WTC11 (cell line): ENCODE measurements around the gene IFT122. TPM values are rescaled to one million over a fixed set of nuclear protein-coding genes. Genes with fewer than 3 reads are reported as not detected.

Experiments
- ATAC-seq: fragments of 200-7000 bp; cut with Tn5 transposase; 2 replicates; pipeline ENCODE4 v1.10.0; 2021; ENCODE audit warnings: mild to moderate bottlenecking, moderate library complexity
- CTCF ChIA-PET: fragments of 300-600 bp; sonication (Branson Sonifier 250); formaldehyde crosslinking; loops from one replicate; lab custom pipeline; 2021; ENCODE audit warnings: antibody characterized with exemption; lab: Charles Lee
- POLR2A ChIA-PET: fragments of 350-600 bp; sonication (Branson Sonifier 250); formaldehyde crosslinking; loops from one replicate; lab custom pipeline; 2021; ENCODE audit warnings: antibody characterized with exemption; lab: Charles Lee
- DNase-seq: peaks from one replicate; pipeline ENCODE4 v3.0.0; 2021; ENCODE audit warnings: low spot score
- H3K27ac Mint-ChIP-seq: 2 replicates; pipeline ENCODE4 v1.8.0; 2021; ENCODE audit warnings: mixed read lengths
- H3K27me3 Mint-ChIP-seq: 2 replicates; pipeline ENCODE4 v1.8.0; 2021; ENCODE audit warnings: low read depth, mild to moderate bottlenecking, moderate library complexity, mixed read lengths
- H3K36me3 Mint-ChIP-seq: 2 replicates; pipeline ENCODE4 v1.8.0; 2021; ENCODE audit warnings: mixed read lengths
- H3K4me1 Mint-ChIP-seq: 2 replicates; pipeline ENCODE4 v1.8.0; 2022; ENCODE audit warnings: mixed read lengths
- H3K4me3 Mint-ChIP-seq: 2 replicates; pipeline ENCODE4 v1.8.0; 2021; ENCODE audit warnings: mild to moderate bottlenecking, moderate library complexity, mixed read lengths
- H3K9me3 Mint-ChIP-seq: 2 replicates; pipeline ENCODE4 v1.8.0; 2021; ENCODE audit warnings: mixed read lengths
- ARID4B ChIP-seq: sonication (generic); formaldehyde crosslinking; IDR thresholded peaks from 2 replicates; pipeline ENCODE4 v1.8.0; 2023; ENCODE audit warnings: missing genetic modification reagents, mild to moderate bottlenecking, borderline replicate concordance
- CBFB ChIP-seq: sonication (generic); formaldehyde crosslinking; IDR thresholded peaks from 2 replicates; pipeline ENCODE4 v1.8.1; 2022; ENCODE audit warnings: mild to moderate bottlenecking, low read depth, missing genetic modification reagents
- EMX1 ChIP-seq: fragments of 250-450 bp; sonication (Bioruptor Pico); IDR thresholded peaks from 2 replicates; pipeline ENCODE4 v1.8.0; 2021; ENCODE audit warnings: mild to moderate bottlenecking
- ETV6 ChIP-seq: sonication (generic); formaldehyde crosslinking; IDR thresholded peaks from 2 replicates; pipeline ENCODE4 v1.8.1; 2022; ENCODE audit warnings: mild to moderate bottlenecking, missing genetic modification reagents
- FOXJ3 ChIP-seq: sonication (generic); formaldehyde crosslinking; IDR thresholded peaks from 2 replicates; pipeline ENCODE4 v1.9.0; 2021; ENCODE audit warnings: missing genetic modification reagents, mild to moderate bottlenecking, borderline replicate concordance
- GTF2I ChIP-seq: fragments of 250-450 bp; sonication (Bioruptor Pico); conservative IDR thresholded peaks from 2 replicates; pipeline ENCODE4 v1.4.0; 2021; ENCODE audit warnings: mild to moderate bottlenecking
- JUN ChIP-seq: sonication (generic); formaldehyde crosslinking; IDR thresholded peaks from 2 replicates; pipeline ENCODE4 v1.8.0; 2023; ENCODE audit warnings: mild to moderate bottlenecking, missing genetic modification reagents
- MAX ChIP-seq: sonication (generic); formaldehyde crosslinking; IDR thresholded peaks from 2 replicates; pipeline ENCODE4 v1.8.0; 2022; ENCODE audit warnings: mild to moderate bottlenecking, missing genetic modification reagents
- NFATC4 ChIP-seq: fragments of 250-450 bp; sonication (Bioruptor Pico); IDR thresholded peaks from 2 replicates; pipeline ENCODE4 v1.9.0; 2021; ENCODE audit warnings: mild to moderate bottlenecking
- PREB ChIP-seq: sonication (generic); formaldehyde crosslinking; IDR thresholded peaks from 2 replicates; pipeline ENCODE4 v1.8.1; 2022; ENCODE audit warnings: mild to moderate bottlenecking, missing genetic modification reagents, moderate library complexity, borderline replicate concordance
- PRRX2 ChIP-seq: fragments of 250-450 bp; sonication (Bioruptor Pico); IDR thresholded peaks from 2 replicates; pipeline ENCODE4 v1.8.0; 2021; ENCODE audit warnings: mild to moderate bottlenecking
- SMAD3 ChIP-seq: sonication (generic); formaldehyde crosslinking; IDR thresholded peaks from 2 replicates; pipeline ENCODE4 v1.8.0; 2022; ENCODE audit warnings: missing genetic modification reagents, mild to moderate bottlenecking, borderline replicate concordance
- SMAD4 ChIP-seq: sonication (generic); formaldehyde crosslinking; IDR thresholded peaks from 2 replicates; pipeline ENCODE4 v1.8.0; 2022; ENCODE audit warnings: mild to moderate bottlenecking, missing genetic modification reagents
- STAT6 ChIP-seq: sonication (generic); formaldehyde crosslinking; conservative IDR thresholded peaks from 2 replicates; pipeline ENCODE4 v1.8.1; 2023; ENCODE audit warnings: mild to moderate bottlenecking, low read depth, missing genetic modification reagents, moderate library complexity
- TEAD1 ChIP-seq: sonication (generic); formaldehyde crosslinking; IDR thresholded peaks from 2 replicates; pipeline ENCODE4 v1.8.0; 2022; ENCODE audit warnings: mild to moderate bottlenecking, missing genetic modification reagents
- TP53 ChIP-seq: sonication (generic); formaldehyde crosslinking; IDR thresholded peaks from 2 replicates; pipeline ENCODE4 v1.8.1; 2023; ENCODE audit warnings: mild to moderate bottlenecking, missing genetic modification reagents
- ZBTB43 ChIP-seq: sonication (generic); formaldehyde crosslinking; IDR thresholded peaks from 2 replicates; pipeline ENCODE4 v1.8.1; 2023; ENCODE audit warnings: mild to moderate bottlenecking, missing genetic modification reagents
- ZNF138 ChIP-seq: sonication (generic); formaldehyde crosslinking; conservative IDR thresholded peaks from 2 replicates; pipeline ENCODE4 v1.8.1; 2022; ENCODE audit warnings: mild to moderate bottlenecking, moderate library complexity, missing genetic modification reagents
- ZNF263 ChIP-seq: sonication (generic); formaldehyde crosslinking; IDR thresholded peaks from 2 replicates; pipeline ENCODE4 v1.8.1; 2022; ENCODE audit warnings: low read depth, mild to moderate bottlenecking, moderate library complexity, missing genetic modification reagents
- ZNF317 ChIP-seq: sonication (generic); formaldehyde crosslinking; IDR thresholded peaks from 2 replicates; pipeline ENCODE4 v1.8.1; 2023; ENCODE audit warnings: low read depth, mild to moderate bottlenecking, moderate library complexity, missing genetic modification reagents, borderline replicate concordance
- total RNA-seq: library from RNA; stranded (reverse); gene quantifications from 3 replicates; pipeline ENCODE4 v1.2.3, GENCODE V29; 2021

Gene IFT122
- total RNA-seq, 1 experiment from 2014 or later = 22.8 TPM

GRCh38 chr3:129531699-129532098, 91.7 kb downstream of the IFT122 start (continued):
- no peak for TF ChIP-seq ARID4B

- ChIA-PET CTCF (no interaction called here), POLR2A (interaction anchor here (0.6 kb wide), 1 partner anchor 279 kb away, joined by 5 read pairs; no protein-coding TSS in a partner anchor)
- H3K27me3 Mint-ChIP-seq = no peaks in the 10 kb centered on the region
- no peak for DNase-seq
- no peaks in the 10 kb centered on the region for H3K9me3 Mint-ChIP-seq
- no peak for ATAC-seq
- no peak overlapping the region for H3K27ac Mint-ChIP-seq
- no peaks in the 10 kb centered on the region for H3K36me3 Mint-ChIP-seq
- peaks cover 38% of the 10 kb centered on the region for H3K4me1 Mint-ChIP-seq
- TF ChIP-seq ARID4B (no peak), ZNF317 (no peak), TP53 (CRISPR knock-in tag) (no peak), MAX (CRISPR knock-in tag) (no peak), JUN (CRISPR knock-in tag) (no peak), FOXJ3 (no peak), NFATC4 (CRISPR knock-in tag) (no peak), EMX1 (CRISPR knock-in tag) (no peak), GTF2I (no peak), PREB (no peak), SMAD4 (CRISPR knock-in tag) (no peak), ETV6 (CRISPR knock-in tag) (no peak), PRRX2 (no peak), STAT6 (CRISPR knock-in tag) (no peak), SMAD3 (CRISPR knock-in tag) (no peak), CBFB (CRISPR knock-in tag) (no peak), TEAD1 (CRISPR knock-in tag) (no peak), ZNF138 (no peak), ZBTB43 (CRISPR knock-in tag) (no peak), ZNF263 (no peak)
- H3K4me3 Mint-ChIP-seq = no peak overlapping the region
Observed at GRCh38 chr3:129532261-129532660, 92.2 kb downstream of the IFT122 start.
